GM21529 (cell line): ENCODE data around the gene ZIC2.

ENCODE experiments used
- ATAC-seq: cut with Tn5 transposase; IDR thresholded peaks from one replicate; pipeline ENCODE4 v1.9.1; 2021; ENCODE audit not compliant: unreplicated experiment

Gene ZIC2

DNA sequence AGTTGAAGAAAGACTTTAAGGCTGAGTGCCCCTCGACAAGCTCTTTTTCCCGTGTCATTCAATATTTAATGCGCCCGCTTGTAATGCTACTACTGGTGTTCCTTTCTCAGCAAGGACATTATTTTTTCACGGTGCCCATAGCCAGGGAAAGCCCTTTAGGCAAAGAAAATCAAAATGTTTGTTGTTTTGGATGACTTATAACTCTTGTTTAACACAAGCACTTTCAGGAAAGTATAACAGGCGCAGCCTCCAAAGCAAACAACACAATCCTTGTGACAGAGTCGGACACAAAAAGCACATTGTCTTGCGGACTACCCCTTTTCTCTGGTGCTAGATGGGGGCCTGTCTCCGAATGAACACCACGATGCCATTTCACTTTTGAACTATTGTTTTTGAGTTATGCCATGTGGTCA is 22.5 kb upstream of the ZIC2 start:
- no peak for ATAC-seq

DNA sequence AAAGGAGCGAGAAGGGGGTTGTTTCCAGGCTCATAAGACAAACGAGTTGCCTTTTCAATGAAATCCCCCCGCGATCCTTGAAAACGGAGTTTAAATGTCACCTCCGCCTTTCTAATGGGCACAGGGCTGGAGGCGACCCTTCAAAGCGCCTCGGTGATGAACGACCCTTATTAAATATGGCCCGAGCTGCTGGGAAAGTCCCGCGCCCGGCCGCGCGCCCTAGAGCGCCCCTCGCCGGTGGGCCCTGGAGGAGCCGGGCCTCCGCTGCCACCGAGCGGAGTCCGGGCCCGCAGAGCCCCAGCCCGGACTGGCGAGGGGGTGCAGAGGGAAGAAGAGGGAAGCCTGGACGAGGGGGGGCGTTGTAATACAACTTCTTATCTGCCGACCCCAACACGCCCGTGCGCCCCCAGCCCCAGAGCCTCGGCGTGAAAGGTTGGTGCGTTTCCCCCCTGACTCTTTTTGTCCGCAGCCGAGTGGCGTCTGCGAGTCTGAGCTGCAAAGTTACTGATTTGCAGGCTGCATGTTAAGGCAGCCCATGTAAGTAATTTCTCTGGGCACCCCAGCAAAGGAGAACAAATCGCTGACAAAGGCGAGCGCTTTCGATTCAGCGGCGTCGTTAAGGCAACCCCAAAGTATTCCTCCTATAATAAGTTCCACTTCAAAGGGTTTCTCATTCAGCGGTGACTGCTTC is 21.9 kb upstream of the ZIC2 start:
- ATAC-seq, result no peak

DNA sequence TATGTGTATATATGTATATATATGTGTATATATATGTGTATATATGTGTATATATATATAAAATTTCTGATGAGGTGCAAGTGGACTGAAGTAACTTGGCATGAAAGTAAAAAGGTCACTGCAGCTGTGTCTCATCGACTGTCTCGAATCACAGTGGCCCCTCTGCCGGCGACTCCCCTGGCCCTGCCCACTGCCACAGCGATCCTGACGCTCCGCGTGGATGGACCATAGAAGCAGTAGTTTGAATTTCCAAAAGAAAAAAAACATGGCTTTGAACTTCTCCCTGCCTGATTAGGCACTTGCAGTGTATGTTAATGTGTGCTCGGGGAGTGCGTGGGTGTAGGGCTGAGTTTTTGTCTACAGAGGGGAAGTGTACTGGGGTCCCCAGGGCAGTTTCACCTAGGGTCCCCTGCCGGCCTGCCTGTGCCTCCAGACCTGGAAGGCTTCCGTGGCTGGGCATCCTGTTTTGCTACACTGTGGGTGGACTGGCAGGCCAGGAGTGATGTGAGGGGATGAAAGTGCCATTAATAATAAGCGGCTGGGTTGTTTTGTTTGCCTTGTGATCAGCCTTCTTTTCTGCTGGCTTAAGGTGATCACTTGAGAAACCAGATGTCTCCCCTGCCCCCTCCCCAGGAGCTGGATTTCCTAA is 20.8 kb upstream of the ZIC2 start:
- ATAC-seq, result no peak

DNA sequence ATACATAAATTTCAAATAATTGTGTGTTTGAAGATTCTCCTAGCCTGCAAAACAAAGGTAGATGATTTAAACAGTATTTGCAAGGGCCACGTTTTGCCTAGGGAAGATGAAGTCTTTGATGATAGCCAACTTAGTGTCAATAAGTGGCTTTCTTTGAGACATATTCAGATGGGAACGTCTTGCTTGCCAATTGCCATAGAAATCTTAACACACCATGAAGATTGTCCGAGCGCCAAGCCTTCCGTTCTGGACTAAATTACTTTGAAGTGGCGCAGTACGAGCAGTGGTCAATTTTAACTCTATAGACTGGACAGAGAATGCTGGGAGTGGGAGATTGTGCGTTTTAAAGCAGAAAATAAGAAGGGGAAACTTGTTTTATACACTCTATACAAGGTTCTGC is 19.9 kb upstream of the ZIC2 start:
- no peak for ATAC-seq

DNA sequence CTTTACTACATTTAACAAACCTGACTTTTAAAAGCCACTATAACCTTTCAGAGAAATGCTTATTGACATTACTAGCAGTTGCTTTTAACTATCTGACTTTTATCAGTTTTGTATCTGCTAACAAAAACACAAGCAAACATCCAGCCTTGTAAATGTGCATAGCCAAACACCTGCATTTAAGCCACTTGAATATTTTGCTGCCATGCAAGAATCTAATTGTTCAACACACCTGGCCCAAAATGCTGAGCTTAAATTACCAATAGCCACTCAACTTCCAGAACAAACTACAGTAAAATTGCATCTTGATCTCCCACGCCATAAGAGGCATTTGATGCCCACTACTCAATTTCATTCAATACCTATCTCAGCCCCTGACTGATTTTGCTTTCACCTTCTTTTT is 19.3 kb upstream of the ZIC2 start:
- no peak for ATAC-seq

DNA sequence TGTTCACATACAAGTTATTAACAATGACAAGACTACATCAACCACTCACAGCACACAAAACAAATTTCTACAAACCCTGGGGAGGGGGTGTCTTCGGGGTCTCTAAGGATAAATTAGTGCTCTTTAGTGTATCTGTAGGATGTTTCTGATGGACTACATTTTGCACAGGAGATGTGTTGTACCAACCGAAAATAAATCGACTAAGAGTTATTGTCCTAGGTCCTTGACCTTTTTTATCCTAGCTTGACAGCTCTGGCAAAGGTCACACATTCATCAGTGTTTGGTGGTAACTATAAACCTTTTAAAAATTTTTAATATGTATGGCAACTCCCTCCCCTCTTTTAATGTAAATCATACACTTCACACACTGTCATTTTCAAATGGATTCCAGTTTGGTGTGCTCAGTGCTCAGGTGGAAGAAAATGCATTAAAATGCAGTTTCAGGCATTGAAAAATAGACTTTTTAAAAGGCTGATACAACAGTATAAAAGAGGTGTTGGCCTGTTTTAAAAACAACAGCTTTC is 17.7 kb upstream of the ZIC2 start:
- ATAC-seq, result no peak

DNA sequence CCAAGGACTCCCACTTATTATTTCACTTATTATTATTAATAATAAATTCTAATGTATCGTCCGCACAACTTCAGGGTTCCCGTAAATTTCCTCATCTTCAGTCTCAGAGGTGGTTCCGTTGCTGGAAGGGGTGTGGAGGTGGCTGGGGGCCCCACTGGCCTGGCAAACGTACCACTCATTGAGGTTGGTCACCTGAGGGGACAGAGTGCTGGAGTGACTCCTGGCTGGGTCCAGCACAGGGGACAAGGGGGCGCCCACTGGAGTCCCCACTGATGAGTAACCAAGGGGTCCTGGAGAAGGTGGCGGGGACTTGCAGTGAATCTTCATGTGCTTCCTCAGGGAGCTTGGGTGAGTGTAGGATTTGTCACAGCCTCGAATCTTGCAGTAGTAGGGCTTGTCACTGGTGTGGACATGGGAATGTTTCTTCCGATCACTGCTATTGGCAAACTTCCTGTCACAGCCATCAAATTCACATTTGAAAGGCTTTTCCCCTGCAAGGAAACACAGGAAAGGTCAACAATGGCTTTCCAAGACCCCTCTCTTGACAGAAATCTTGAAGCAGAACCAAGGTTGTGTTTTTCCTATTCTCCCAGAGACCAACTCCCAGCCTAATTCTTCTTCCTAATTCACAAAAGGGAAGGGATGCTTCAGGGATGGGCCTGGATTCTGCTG is 16.1 kb upstream of the ZIC2 start:
- ATAC-seq, result no peak

DNA sequence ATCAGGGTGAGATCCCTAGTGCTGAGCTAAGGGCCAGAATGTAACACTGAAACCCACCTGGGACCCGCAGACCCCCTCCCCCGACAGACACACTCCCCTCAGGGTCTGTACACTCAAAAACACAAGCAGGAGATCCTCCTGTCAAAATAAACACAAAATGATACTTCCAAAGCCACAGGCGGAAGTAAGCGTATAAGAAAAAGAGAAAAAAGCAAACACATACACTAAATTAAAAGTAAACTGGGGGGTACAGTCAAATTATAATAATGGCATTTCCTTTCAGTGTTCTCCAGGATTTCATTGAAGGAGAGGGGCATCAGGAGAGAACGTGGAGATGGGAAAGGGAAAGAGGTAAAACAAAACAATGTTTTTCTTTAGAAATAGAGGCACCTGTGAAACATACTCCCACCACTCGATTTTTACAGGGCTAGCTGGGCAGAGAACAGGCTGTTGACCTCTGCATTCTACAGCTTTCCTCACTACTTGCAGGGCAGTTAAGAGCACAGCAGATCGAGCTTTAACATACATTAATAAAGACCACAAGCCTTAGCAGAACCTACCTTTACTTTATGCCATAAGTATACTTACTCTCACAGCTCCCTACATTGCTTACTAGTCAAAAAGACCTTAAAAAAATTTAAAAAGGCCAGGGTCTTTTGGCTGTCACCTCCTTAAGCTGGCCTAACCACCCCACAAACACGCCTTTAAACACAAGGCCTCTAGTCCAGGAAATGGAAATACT is 15.3 kb upstream of the ZIC2 start:
- ATAC-seq, result no peak

DNA sequence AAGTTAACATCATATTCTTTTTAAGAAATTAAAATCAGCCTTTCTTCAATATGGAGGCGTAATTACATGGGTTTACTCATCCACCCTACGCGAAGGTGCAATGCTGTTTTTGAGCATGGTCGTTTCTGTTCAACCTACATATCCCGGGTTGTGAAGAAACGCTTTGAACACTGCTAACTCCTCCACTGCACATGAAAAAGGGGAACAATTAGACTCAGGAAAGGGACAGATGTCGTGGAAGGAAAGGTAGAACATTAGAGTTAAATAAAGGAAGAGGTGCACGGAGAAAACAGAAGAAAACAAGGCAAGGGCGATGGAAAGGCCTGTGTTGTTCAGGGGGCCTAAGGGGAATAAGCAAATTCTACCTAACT is 14.1 kb upstream of the ZIC2 start:
- no peak for ATAC-seq

DNA sequence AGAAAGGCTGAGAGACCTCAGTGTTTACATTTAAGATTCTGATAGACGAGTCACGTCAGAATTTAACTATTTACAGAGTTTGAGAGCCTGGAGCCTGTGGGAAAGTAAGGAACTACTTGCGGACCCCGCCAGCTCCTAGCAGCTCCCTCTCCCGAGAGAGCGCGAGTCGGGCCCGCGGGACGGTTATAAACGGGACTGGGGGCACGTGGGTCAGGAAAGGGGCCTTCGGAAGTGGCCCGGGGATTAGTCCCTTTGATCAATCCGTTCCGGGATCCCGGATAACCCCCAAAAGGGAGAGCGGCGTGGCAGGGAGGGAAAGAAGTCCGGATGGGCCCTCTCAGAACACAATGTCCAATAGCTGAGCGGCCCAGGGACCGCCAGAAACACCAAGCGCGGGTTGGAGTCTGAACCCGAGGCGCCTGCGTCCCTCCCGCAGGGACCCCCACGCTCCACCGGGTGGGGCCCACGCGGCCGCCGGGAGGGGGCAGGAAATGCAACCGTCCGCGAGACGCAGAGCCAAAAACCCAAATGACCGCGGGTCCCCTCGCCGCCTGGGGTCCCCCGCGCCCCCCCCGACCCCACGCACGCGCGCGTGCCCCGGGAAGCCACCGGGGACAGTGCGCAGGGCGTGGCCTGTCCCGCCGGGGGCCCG is 13.6 kb upstream of the ZIC2 start:
- no peak for ATAC-seq

DNA sequence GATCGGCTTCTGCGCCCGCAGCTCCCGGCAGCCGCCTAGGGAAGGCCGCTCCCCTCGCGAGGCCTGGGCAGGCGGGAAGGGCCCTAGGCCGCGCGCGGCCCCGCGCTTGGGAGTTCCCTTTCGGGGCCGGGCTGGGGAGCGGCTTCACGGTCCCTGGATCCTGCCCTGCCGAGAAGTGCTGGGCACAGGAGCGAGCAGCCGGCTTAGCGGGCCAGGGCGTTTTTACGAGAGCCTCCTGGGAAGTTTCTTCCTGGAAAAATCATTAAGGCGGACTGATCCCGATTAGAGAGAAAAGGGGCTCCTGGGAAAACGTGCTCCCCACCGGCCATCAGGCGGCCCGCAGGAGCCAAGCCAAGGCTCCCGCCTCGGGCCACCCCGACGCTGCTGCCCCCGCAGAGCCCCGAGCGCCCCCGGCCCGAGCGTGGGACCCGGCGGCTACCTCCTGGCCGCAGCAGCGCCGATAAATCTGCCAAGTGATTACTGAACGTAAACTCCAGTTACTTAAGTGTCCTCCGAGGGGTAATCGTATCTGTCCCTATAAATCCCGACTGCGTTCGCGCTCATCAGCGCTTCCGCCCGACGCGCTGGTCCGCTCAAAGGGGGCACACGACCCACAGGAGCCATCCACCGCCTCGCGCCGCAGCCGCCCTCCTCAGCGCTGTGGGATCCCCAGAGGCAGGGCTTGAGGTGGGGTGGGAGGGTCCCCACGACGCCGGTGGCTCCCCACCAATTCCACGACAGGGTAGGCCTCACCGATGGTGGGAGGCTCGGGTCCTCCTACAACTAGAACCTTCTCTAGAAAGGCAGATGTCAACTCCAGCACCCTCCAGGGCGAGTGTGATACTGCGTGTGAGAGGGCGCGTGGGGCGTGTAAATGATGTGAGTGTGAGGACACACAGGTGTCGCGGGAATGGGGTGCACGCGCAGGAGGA is 12.8 kb upstream of the ZIC2 start:
- no peak for ATAC-seq

DNA sequence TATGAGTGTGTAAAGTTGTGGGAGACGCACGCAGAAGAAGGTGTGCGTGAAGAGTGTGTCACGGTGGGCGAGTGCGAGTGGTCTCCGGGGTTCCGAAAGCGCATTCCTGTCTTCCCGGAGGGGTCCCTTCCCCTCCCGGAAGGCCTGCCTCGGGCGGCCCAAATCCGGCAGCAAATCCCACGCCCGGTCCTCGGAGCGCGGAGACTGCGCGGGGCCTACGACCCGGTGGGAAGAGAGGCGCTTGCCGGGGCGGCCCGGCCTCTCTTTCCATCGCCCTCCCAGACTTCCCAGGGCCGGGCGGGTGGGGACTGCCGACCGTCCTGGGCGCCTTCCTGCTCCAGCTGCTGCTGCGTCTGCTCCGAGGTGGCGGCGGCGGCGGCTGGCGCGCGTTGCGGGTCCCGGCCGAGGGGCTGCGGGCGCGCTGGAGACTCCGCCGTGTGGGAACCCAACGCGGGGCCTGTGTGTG is 12.1 kb upstream of the ZIC2 start:
- ATAC-seq, result no peak

DNA sequence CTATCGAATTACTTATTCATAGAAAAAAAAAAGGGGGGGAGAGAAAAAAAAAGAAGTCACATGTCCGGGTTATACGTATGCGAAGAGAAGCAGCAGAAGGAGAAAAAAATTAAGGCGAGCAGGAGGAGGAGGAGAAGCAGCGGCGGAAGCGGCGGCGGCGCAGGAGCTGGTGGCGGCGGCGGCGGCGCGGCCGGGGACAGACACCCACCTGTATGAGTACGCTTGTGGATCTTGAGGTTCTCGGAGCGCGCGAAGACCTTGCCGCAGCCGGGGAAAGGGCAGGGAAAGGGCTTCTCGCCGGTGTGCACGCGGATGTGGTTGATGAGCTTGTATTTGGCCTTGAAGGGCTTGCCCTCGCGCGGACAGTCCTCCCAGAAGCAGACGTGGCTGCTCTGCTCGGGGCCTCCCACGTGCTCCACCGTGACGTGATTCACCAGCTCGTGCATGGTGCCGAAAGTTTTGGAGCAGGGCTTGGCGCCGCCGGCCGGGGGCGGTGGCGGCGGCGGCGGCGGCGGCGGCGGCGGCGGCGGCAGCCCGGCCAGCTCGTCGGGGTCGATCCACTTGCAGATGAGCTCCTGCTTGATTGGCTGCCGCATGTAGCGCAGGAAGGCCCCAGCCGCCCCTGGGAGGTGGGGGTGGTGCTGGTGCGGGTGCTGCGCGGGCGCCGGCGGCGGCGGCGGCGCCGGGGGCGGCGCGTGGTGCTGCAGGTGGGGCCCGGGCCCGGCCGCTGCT is 11.5 kb upstream of the ZIC2 start:
- no peak for ATAC-seq

DNA sequence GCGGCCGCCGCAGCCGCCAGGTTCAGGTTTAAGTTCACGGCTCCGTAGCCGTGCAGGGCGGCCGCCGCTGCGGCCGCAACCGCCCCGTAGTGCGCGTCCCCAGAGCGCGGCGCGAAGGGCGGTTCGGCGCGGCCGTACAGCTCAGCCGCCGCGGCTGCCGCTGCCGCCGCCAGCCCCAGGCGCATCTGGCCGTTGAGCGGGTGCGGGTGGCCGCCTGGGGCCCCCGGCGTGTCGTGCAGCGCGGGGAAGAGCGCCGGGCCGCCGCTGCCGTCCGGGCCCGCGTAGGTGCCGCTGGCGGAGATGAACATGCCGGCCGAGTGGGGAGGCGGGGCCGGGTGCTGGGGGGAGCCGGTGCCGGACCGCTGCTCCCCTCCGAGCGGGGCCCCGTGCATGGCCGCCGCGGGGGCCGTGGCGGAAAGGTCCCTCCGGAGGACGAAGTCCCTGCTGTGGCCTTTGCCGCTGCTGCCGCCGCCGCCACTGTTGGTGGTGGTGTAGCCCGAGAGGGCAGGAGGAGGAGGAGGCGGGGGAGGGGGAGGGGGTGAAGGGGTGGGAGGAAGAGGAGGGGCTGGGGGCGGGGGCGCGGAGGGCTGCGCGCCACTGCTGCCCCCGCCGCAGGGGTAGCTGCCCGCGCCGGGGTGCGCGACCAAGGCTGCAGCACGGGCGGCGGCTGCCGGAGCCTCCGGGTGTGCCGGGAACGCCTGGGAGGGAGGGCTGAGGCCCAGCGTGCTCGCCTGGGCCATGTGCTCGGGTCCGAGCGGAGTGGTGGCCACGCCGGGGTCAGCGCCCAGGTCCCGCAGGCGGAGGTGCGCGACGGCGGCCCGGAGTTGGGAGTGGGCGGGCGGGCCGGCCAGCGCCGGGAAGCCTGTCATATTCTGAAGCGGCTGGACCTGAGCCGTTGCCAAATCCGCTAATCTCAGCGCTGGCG is 10.7 kb upstream of the ZIC2 start:
- ATAC-seq, result no peak

DNA sequence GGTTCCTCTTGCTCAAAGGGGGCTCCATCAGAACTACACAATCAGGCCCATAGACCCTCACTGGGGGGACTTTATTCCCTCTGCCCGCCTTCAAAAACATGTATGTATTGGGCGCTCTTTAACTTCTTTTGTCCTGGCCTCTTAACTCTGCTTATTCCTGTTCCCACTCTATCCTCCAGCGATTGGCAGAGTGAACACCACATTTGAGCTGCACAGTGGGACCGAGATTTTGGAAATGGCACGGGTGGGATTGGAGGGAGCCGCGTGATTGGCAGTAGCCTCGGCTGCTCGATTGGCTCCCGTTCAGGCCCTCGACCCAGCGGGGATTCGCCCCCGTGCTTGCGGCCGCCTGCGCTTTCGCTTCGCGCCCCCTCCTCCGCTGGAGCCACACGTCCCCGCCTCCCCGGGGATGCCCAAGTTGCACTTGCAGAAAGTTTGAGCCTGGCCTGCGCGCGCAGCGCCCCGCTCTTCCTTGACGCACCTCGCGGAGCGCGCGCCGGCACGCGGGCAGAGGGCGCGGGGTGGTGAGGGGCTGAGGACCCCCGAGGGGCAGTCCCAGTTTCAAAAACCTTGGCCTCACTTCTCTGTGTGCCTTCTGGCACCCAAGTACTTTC is 9.9 kb upstream of the ZIC2 start, which contains the start of gene ZIC5:
Gene ZIC5, minus strand, starts transcription at position 192 of the 614 bp plus-strand sequence. Its CDS starts 164 bp downstream, at position 28.
- no peak for ATAC-seq

DNA sequence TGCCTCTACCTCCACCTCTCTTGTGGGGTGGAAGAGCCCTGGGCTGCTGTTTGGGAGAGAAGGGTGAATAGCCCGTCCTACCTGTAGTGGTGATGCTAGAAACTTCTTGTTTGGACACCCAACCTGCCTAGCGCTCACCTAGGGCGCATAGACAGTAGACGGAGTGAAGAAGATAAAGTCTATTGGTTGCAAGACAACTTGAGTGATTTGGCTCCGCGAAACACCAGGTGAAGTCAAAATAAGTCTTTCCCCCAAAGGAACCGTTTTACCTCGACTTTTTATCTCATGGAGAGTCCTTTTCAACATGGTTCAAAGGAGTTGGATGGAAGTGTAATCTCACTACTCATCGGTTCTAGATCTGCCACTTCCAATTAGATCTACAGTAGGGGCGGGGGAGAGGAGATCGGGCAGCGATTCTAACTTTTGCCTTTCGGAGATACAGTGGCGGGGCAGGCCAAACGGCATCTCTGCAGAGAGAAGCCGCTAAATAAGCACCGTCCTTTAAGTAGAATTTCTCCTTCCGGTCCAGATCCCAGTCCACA is 9.3 kb upstream of the ZIC2 start:
- ATAC-seq, result no peak

DNA sequence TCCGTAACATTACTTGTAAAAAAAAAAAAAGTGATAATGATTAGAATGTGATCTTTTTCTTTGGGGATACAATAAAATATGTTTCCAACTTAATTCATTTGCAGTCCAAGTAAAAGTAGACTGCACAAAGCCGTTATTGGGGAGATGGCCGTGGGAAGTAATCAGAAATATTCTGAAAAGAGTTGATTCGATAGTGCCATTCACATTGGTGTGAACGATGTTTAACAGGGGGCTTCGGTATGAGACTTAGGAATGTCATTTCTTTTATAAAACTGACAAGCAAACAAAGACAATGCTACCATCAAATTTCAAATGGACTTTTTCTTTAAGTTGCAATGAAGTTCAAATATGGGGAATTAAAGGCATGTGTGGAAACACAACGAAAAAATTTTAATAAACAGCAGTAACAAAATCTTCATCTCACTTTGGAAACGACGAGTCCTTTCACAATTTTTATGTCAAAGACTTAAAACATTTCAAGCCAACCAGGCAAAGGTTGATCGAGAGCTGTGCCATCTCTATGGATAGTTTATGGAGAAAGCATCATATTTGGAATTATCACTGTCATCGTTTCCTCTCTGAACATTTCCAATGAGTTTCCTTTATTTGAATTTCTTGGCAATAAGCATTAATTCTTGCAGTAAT is 8.3 kb upstream of the ZIC2 start:
- ATAC-seq, result no peak
